Neural progenitor cell (in vitro differentiated cells): ENCODE results near the gene FIGLA.

Experiments used
- EZH2phosphoT487 ChIP-seq: fragments of 200-600 bp; sonication (generic); IDR thresholded peaks from 2 replicates; pipeline ENCODE4 v1.6.1; 2017; ENCODE audit warnings: antibody characterized with exemption
- TF ChIP-seq, protein P1 (sequence below): fragments of 200-600 bp; sonication (generic); IDR thresholded peaks from 2 replicates; pipeline ENCODE4 v1.5.1; 2017; ENCODE audit warnings: antibody characterized with exemption, mild to moderate bottlenecking

DNA sequence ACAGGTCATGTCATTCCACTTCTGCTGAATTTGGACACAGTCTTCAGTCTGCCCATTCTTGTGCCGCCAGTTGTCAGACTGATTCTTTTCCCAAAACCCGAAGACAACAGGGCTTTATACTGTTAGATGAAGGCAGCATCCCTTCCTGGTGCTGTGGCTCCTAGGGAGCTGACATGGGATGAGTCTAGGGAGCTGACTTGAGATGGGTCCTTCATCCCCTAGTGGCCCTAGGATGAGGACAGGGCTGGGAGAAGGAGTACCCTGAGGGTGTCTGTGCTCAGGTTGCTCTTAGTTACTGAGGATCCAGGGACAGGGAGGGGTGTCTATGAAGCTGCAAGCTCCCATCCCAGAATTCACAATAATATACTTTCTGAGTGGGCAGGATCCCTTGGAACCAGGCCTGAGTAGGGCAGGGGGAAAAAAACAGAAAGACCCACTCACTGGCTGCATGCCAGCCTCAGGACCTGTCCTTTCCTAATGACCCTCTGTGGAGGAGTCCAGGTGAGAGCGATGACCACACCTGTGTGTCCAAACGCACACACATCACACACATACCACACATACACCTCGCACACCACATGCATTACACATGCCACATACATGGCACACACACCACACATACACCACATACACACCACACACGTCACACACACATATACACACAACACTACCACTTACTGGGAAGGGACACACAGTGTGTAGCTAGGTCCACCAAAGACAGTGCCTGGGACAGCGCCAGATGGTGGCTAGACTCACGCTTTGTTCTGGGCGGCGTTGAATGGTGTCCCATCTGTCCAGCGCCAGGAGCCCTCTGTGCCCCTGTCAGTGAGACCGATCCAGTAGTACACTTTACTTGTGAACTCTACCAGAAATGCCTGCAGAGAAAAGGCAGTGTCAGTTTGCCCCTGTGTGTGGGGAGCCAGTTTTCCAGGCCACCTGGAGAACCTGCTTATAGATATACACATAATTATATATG is 18.8 kb upstream of the FIGLA start:
- TF ChIP-seq, protein P1, sequence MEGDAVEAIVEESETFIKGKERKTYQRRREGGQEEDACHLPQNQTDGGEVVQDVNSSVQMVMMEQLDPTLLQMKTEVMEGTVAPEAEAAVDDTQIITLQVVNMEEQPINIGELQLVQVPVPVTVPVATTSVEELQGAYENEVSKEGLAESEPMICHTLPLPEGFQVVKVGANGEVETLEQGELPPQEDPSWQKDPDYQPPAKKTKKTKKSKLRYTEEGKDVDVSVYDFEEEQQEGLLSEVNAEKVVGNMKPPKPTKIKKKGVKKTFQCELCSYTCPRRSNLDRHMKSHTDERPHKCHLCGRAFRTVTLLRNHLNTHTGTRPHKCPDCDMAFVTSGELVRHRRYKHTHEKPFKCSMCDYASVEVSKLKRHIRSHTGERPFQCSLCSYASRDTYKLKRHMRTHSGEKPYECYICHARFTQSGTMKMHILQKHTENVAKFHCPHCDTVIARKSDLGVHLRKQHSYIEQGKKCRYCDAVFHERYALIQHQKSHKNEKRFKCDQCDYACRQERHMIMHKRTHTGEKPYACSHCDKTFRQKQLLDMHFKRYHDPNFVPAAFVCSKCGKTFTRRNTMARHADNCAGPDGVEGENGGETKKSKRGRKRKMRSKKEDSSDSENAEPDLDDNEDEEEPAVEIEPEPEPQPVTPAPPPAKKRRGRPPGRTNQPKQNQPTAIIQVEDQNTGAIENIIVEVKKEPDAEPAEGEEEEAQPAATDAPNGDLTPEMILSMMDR = no peak
- TF ChIP-seq EZH2phosphoT487 = no peak
